Neuronal stem cell (in vitro differentiated cells): ENCODE measurements around the gene NTRK1.
A peak's percentile ranks its signal among the peaks of the same experiment; 100 is the strongest.

ENCODE experiments used
- DNase-seq: peaks from one replicate; pipeline ENCODE4 v3.0.0-alpha.2; 2013; ENCODE audit warnings: low spot score
- H2AFZ ChIP-seq: one replicate; pipeline ENCODE4 v1.6.1; 2013; ENCODE audit warnings: mild to moderate bottlenecking, low read length, inconsistent platforms
- H2AK5ac ChIP-seq: 2 replicates; pipeline ENCODE4 v1.6.1; 2013; ENCODE audit warnings: low read depth, mild to moderate bottlenecking, inconsistent platforms, low read length, moderate library complexity, mixed read lengths
- H2BK120ac ChIP-seq: 2 replicates; pipeline ENCODE4 v1.6.1; 2013; ENCODE audit warnings: low read depth, mild to moderate bottlenecking, inconsistent platforms, low read length, moderate library complexity, mixed read lengths
- H2BK12ac ChIP-seq: one replicate; pipeline ENCODE4 v1.6.1; 2013; ENCODE audit warnings: low read length, inconsistent platforms
- H2BK15ac ChIP-seq: 2 replicates; pipeline ENCODE4 v1.6.1; 2013; ENCODE audit warnings: mild to moderate bottlenecking, low read length, inconsistent platforms, mixed read lengths
- H2BK5ac ChIP-seq: one replicate; pipeline ENCODE4 v1.6.1; 2013; ENCODE audit warnings: inconsistent platforms, mild to moderate bottlenecking, low read length, moderate library complexity
- H3K14ac ChIP-seq: one replicate; pipeline ENCODE4 v1.6.1; 2013; ENCODE audit warnings: low read length, inconsistent platforms
- H3K18ac ChIP-seq: 2 replicates; pipeline ENCODE4 v1.6.1; 2013; ENCODE audit warnings: low read length, inconsistent platforms
- H3K23ac ChIP-seq: 2 replicates; pipeline ENCODE4 v1.6.1; 2013; ENCODE audit warnings: low read depth, mild to moderate bottlenecking, mixed read lengths, low read length, inconsistent platforms; ENCODE audit not compliant: poor library complexity
- H3K27ac ChIP-seq: replicated peaks from 3 replicates; pipeline ENCODE4 v1.5.1; 2013; ENCODE audit warnings: low read length, inconsistent platforms
- H3K27me3 ChIP-seq, 3 experiments: 2 replicates each; pipeline ENCODE4 v1.6.1; 2013; ENCODE audit warnings: low read length in 3 of 3, mild to moderate bottlenecking in 2 of 3, inconsistent platforms in 1 of 3, low read depth in 1 of 3, mixed read lengths in 1 of 3, moderate library complexity in 1 of 3; ENCODE audit not compliant: control insufficient read depth in 3 of 3, insufficient read depth in 3 of 3
- H3K36me3 ChIP-seq, 2 donors: replicated peaks in 1 of 2; 2 replicates each; pipeline ENCODE4 v1.6.1; 2013; ENCODE audit warnings: low read length in 2 of 2; ENCODE audit not compliant: control insufficient read depth in 2 of 2, insufficient read depth in 2 of 2
- H3K4ac ChIP-seq: 2 replicates; pipeline ENCODE4 v1.6.1; 2013; ENCODE audit warnings: inconsistent platforms, mild to moderate bottlenecking, low read length, moderate library complexity
- H3K4me1 ChIP-seq, 2 donors: 1 replicate in 1 of 2; 2 replicates in 1 of 2; pipeline ENCODE4 v1.6.1; 2013; ENCODE audit warnings: low read length in 2 of 2, low read depth in 1 of 2; ENCODE audit not compliant: control insufficient read depth in 2 of 2, insufficient read depth in 1 of 2
- H3K4me2 ChIP-seq: one replicate; pipeline ENCODE4 v1.6.1; 2013; ENCODE audit warnings: mild to moderate bottlenecking, low read length, inconsistent platforms; ENCODE audit not compliant: insufficient read depth, poor library complexity, severe bottlenecking
- H3K4me3 ChIP-seq, 2 donors: 2 replicates each; pipeline ENCODE4 v1.5.1; 2013; ENCODE audit warnings: low read length in 2 of 2, mild to moderate bottlenecking in 2 of 2, inconsistent platforms in 1 of 2, moderate library complexity in 1 of 2
- H3K79me1 ChIP-seq: one replicate; pipeline ENCODE4 v1.6.1; 2013; ENCODE audit warnings: low read depth, mild to moderate bottlenecking, inconsistent platforms, low read length, moderate library complexity
- H3K9ac ChIP-seq: one replicate; pipeline ENCODE4 v1.6.1; 2013; ENCODE audit warnings: mild to moderate bottlenecking, low read depth, low read length, inconsistent platforms; ENCODE audit not compliant: poor library complexity
- H3K9me3 ChIP-seq, 2 donors: replicated peaks in 1 of 2; 2 replicates each; pipeline versions ENCODE3 to v1.6.1; 2013; ENCODE audit warnings: low read length in 2 of 2, mild to moderate bottlenecking in 2 of 2, inconsistent platforms in 1 of 2, low read depth in 1 of 2, mixed read lengths in 1 of 2, moderate library complexity in 1 of 2; ENCODE audit not compliant: control insufficient read depth in 2 of 2, insufficient read depth in 1 of 2
- H4K8ac ChIP-seq: one replicate; pipeline ENCODE4 v1.6.1; 2013; ENCODE audit warnings: low read depth, mild to moderate bottlenecking, inconsistent platforms, low read length, moderate library complexity
- H4K91ac ChIP-seq: one replicate; pipeline ENCODE4 v1.6.1; 2013; ENCODE audit warnings: low read length, low read depth, mild to moderate bottlenecking, inconsistent platforms; ENCODE audit not compliant: poor library complexity
- WGBS, 2 donors: extraction: QIAGEN DNeasy Blood & Tissue Kit; methylation state at CpG; one replicate each; pipeline ENCODE4 v1.1.7; 2013; ENCODE audit warnings: missing lambda C conversion rate in 2 of 2, mixed read lengths in 1 of 2; ENCODE audit not compliant: insufficient read length in 2 of 2, insufficient replicate concordance in 1 of 2; ENCODE audit errors: extremely low coverage in 2 of 2; 5-methylcytosine and 5-hydroxymethylcytosine counted together

Gene NTRK1

GRCh38 chr1:156874142-156874541 lies 13.5 kb downstream of the NTRK1 start:
- H2BK120ac ChIP-seq, result no peak overlapping the region
- DNase-seq, result no peak
- H3K36me3 ChIP-seq, result no peaks in the 10 kb centered on the region
- no peak overlapping the region for H3K9ac ChIP-seq
- H4K8ac ChIP-seq, result no peak overlapping the region
- H3K27me3 ChIP-seq, result peaks cover 0 to 86% (median 9%) of the 10 kb centered on the region in 3 experiments
- no peak overlapping the region for H3K27ac ChIP-seq
- WGBS, 2 donors, result no CpG with 5 or more reads among the region's 5 CpGs
- no peak overlapping the region for H2AK5ac ChIP-seq
- H3K4me3 ChIP-seq, result no peak overlapping the region
- no peak overlapping the region for H2BK15ac ChIP-seq
- no peak overlapping the region for H4K91ac ChIP-seq
- H3K9me3 ChIP-seq, result no peaks in the 10 kb centered on the region
- no peaks in the 10 kb centered on the region for H3K79me1 ChIP-seq
- peak overlapping the region; percentile 11 for H3K14ac ChIP-seq
- no peak overlapping the region for H3K23ac ChIP-seq
- peak overlapping the region; percentile 49 for H3K18ac ChIP-seq
- no peak overlapping the region for H2BK5ac ChIP-seq
- H2AFZ ChIP-seq, result no peak overlapping the region
- H3K4ac ChIP-seq, result no peak overlapping the region
- H3K4me1 ChIP-seq, result peaks cover 3 to 5% of the 10 kb centered on the region in 2 donors
- H2BK12ac ChIP-seq, result no peak overlapping the region
- H3K4me2 ChIP-seq, result no peak overlapping the region

DNA sequence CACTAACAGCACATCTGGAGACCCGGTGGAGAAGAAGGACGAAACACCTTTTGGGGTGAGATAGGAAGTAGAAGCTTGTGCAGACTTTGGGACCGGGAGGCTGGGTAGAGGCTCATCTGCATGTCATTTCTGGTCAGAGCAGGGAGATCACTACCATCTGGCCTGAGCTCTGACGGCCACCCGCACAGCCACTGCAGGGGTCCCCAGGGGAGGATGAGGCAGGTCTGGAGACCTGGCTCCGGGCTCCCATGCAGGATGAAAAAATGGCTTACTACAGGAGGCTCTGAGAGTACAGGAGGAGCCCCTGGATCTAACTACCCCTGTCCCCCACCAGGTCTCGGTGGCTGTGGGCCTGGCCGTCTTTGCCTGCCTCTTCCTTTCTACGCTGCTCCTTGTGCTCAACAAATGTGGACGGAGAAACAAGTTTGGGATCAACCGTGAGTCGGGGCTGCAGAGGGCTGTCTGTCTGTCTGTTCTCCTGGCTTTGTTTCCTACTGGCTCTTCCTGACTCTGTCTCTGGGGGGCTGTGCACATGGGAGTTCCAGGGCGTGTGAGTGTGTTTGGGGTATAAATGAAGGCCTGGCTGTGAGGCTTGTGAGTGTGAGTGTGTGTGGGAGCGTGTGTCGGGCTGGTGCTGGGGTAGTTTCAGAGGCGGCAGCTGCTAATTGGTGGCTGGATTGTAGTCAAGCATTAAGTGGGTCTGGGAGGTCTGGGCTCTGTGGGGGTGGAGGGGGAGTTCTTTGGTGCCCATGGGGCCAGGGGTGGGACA lies 14.1 kb downstream of the NTRK1 start:
- H3K27me3 ChIP-seq, result peaks cover 0 to 85% (median 10%) of the 10 kb centered on the region in 3 experiments

GRCh38 chr1:156875341-156875615 lies 14.6 kb downstream of the NTRK1 start:
- Histone ChIP-seq H3K23ac (peak overlapping the region; percentile 3), H3K9me3 (no peaks in the 10 kb centered on the region), H2AFZ (no peak overlapping the region), H2BK5ac (no peak overlapping the region), H2BK12ac (peak overlapping the region; percentile 14), H3K4me2 (no peak overlapping the region), H3K14ac (no peak overlapping the region), H2BK15ac (peak overlapping the region; percentile 20), H3K27me3 (peaks cover 0 to 85% (median 10%) of the 10 kb centered on the region in 3 experiments), H3K9ac (no peak overlapping the region), H4K8ac (no peak overlapping the region), H2BK120ac (no peak overlapping the region), H2AK5ac (peak overlapping the region; percentile 82), H3K36me3 (no peaks in the 10 kb centered on the region), H3K4me3 (no peak overlapping the region), H3K79me1 (no peaks in the 10 kb centered on the region), H3K4me1 (peaks cover 3 to 5% of the 10 kb centered on the region in 2 donors), H4K91ac (peak overlapping the region; percentile 1), H3K4ac (no peak overlapping the region), H3K27ac (no peak overlapping the region), H3K18ac (no peak overlapping the region)
- WGBS, 2 donors, result no CpG with 5 or more reads among the region's 5 CpGs
- DNase-seq, result no peak

More for the DNA sequence above, 14.1 kb downstream of the NTRK1 start:
- Histone ChIP-seq H2AFZ (no peak overlapping the region), H3K4ac (no peak overlapping the region), H3K36me3 (no peaks in the 10 kb centered on the region), H4K91ac (no peak overlapping the region), H2BK12ac (peak overlapping the region; percentile 14), H3K18ac (peak overlapping the region; percentile 20), H3K27ac (no peak overlapping the region), H3K14ac (no peak overlapping the region), H2AK5ac (no peak overlapping the region), H4K8ac (no peak overlapping the region), H3K9me3 (no peaks in the 10 kb centered on the region), H2BK120ac (no peak overlapping the region), H3K4me1 (peaks cover 3 to 5% of the 10 kb centered on the region in 2 donors), H3K79me1 (no peaks in the 10 kb centered on the region), H3K4me3 (no peak overlapping the region), H3K9ac (peak overlapping the region; percentile 70), H2BK15ac (peak overlapping the region; percentile 20), H3K4me2 (no peak overlapping the region), H2BK5ac (no peak overlapping the region), H3K23ac (no peak overlapping the region)
- DNase-seq, result no peak
- no CpG with 5 or more reads among the region's 16 CpGs for WGBS, 2 donors

DNA sequence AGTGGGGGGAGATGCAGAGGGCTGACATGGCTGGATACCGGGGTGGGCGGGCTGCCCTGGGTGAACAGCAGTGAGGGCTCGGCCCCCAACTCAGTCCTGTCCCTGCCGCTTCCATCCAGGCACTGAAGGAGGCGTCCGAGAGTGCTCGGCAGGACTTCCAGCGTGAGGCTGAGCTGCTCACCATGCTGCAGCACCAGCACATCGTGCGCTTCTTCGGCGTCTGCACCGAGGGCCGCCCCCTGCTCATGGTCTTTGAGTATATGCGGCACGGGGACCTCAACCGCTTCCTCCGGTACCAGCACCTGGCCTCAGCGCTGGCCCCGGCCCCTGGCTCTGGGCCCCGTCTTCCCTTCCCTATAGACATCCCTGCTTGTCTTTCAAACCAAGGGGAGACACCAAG lies 15.6 kb downstream of the NTRK1 start:
- DNase-seq, result no peak
- peak overlapping the region; percentile 3 for H3K18ac ChIP-seq
- H2BK5ac ChIP-seq, result no peak overlapping the region
- H2AFZ ChIP-seq, result peak overlapping the region; percentile 72
- no peaks in the 10 kb centered on the region for H3K79me1 ChIP-seq
- no peak overlapping the region for H2BK120ac ChIP-seq
- H4K91ac ChIP-seq, result no peak overlapping the region
- no peak overlapping the region for H3K4me2 ChIP-seq
- peaks cover 3 to 5% of the 10 kb centered on the region in 2 donors for H3K4me1 ChIP-seq
- H3K14ac ChIP-seq, result no peak overlapping the region
- peak overlapping the region; percentile 36 for H3K9ac ChIP-seq
- no peak overlapping the region for H2BK12ac ChIP-seq
- no peak overlapping the region for H3K4me3 ChIP-seq
- H2BK15ac ChIP-seq, result no peak overlapping the region
- H3K27ac ChIP-seq, result no peak overlapping the region
- H4K8ac ChIP-seq, result no peak overlapping the region
- H3K23ac ChIP-seq, result peak overlapping the region; percentile 2
- no peak overlapping the region for H3K4ac ChIP-seq
- no peaks in the 10 kb centered on the region for H3K9me3 ChIP-seq
- H3K36me3 ChIP-seq, result no peaks in the 10 kb centered on the region
- H2AK5ac ChIP-seq, result peak overlapping the region; percentile 82
- H3K27me3 ChIP-seq, result peaks cover 0 to 84% (median 10%) of the 10 kb centered on the region in 3 experiments
- WGBS, 2 donors, result no CpG with 5 or more reads among the region's 21 CpGs
